K562 (cell line): ENCODE results near the gene FAXC. TPM values are rescaled to one million over a fixed set of nuclear protein-coding genes. Genes with fewer than 3 reads are reported as not detected.
"Not testable (repeated sequence)": the region's sequence is repeated elsewhere in the genome, so short reads cannot be mapped to it uniquely, and the experiment has no call there.

Experiments
- ATAC-seq: fragments of 200-7000 bp; cut with Tn5 transposase; 3 replicates; pipeline ENCODE4 v1.9.1; 2020; ENCODE audit warnings: moderate library complexity
- BruUV-seq: library from RNA; stranded (reverse); fragments of 400-500 nt; replicated peaks from 2 replicates; lab custom pipeline; 2021; lab: Mats Ljungman, UMichigan
- CTCF ChIA-PET: fragments of 300-600 bp; formaldehyde crosslinking; extraction: SDS; loops from one replicate; lab custom pipeline; 2021; ENCODE audit warnings: low intra/inter-chr PET ratio; lab: Yijun Ruan, JAX
- POLR2A ChIA-PET: fragments of 300-600, 350-650 bp; sonication (Branson Sonifier 250); formaldehyde crosslinking; extraction: SDS; loops from one replicate; lab custom pipeline; 2021; ENCODE audit warnings: antibody characterized with exemption, inconsistent platforms; lab: Yijun Ruan, JAX
- DNase-seq, 4 experiments: peaks; one replicate each; pipeline versions ENCODE4 v3.0.0 to v3.0.0-alpha.2; 2011 to 2018; ENCODE audit warnings: low spot score in 3 of 4, mixed read lengths in 3 of 4; ENCODE audit errors: extremely low read depth in 1 of 4
- FAIRE-seq: peaks from 2 replicates; lab custom pipeline; 2011; peaks lifted over from hg19 to GRCh38; lab: Jason Lieb, UNC
- H2AFZ ChIP-seq: 2 replicates; pipeline ENCODE4 v1.6.0; 2011; ENCODE audit warnings: low read depth, low read length, control low read depth, inconsistent platforms
- H3K27ac ChIP-seq: fragments of 200-600 bp; 3 replicates; pipeline ENCODE4 v1.8.0; 2011; ENCODE audit warnings: low read depth, mild to moderate bottlenecking, control low read depth, inconsistent platforms, low read length, moderate library complexity, mixed read lengths; ENCODE audit errors: extremely low read depth
- H3K27me3 ChIP-seq, 2 experiments: fragments of 300-600 bp in 1 of 2; 2 replicates in 1 of 2; 3 replicates in 1 of 2; pipeline versions ENCODE4 v1.6.0 to v1.8.0; 2011; ENCODE audit warnings: inconsistent platforms in 2 of 2, low read length in 2 of 2, mild to moderate bottlenecking in 1 of 2, mixed read lengths in 1 of 2, moderate library complexity in 1 of 2; ENCODE audit not compliant: control insufficient read depth in 2 of 2, insufficient read depth in 2 of 2
- H3K36me3 ChIP-seq: fragments of 300-600 bp; 3 replicates; pipeline ENCODE4 v1.8.0; 2011; ENCODE audit warnings: mild to moderate bottlenecking, low read length, inconsistent platforms; ENCODE audit not compliant: control insufficient read depth, insufficient read depth
- H3K4me1 ChIP-seq, 2 experiments: fragments of 200-600 bp in 1 of 2; replicated peaks in 1 of 2; 2 replicates in 1 of 2; 3 replicates in 1 of 2; pipeline versions ENCODE4 v1.5.1 to v1.8.0; 2011; ENCODE audit warnings: inconsistent platforms in 2 of 2, low read length in 2 of 2, mild to moderate bottlenecking in 1 of 2, mixed read lengths in 1 of 2, moderate library complexity in 1 of 2; ENCODE audit not compliant: control insufficient read depth in 2 of 2, insufficient read depth in 2 of 2
- H3K4me2 ChIP-seq: 2 replicates; pipeline ENCODE4 v1.6.1; 2011; ENCODE audit warnings: low read length, control low read depth, inconsistent platforms, mixed read lengths; ENCODE audit not compliant: insufficient read depth
- H3K4me3 ChIP-seq: fragments of 200-600 bp; sonication (generic), shearing (Covaris generic); 2 replicates; pipeline ENCODE4 v1.5.1; 2016; ENCODE audit warnings: control low read depth, inconsistent platforms
- H3K79me2 ChIP-seq: fragments of 200-600 bp; 3 replicates; pipeline ENCODE4 v1.8.0; 2011; ENCODE audit warnings: low read length, inconsistent platforms; ENCODE audit not compliant: control insufficient read depth, insufficient read depth
- H3K9ac ChIP-seq, 2 experiments: 2 replicates each; pipeline versions ENCODE4 v1.6.0 to v1.6.1; 2011; ENCODE audit warnings: low read depth in 2 of 2, low read length in 2 of 2, control low read depth in 1 of 2, inconsistent platforms in 1 of 2, mild to moderate bottlenecking in 1 of 2, mixed read lengths in 1 of 2; ENCODE audit not compliant: insufficient read depth in 1 of 2
- H3K9me1 ChIP-seq: one replicate; pipeline ENCODE4 v1.6.0; 2011; ENCODE audit warnings: inconsistent platforms, mild to moderate bottlenecking, low read length, moderate library complexity; ENCODE audit not compliant: control insufficient read depth, insufficient read depth
- H3K9me3 ChIP-seq: replicated peaks from 2 replicates; pipeline ENCODE4 v1.5.1; 2011; ENCODE audit warnings: low read depth, low read length, inconsistent platforms; ENCODE audit not compliant: control insufficient read depth, insufficient read depth
- H4K20me1 ChIP-seq: replicated peaks from 2 replicates; pipeline ENCODE4 v1.6.1; 2011; ENCODE audit warnings: low read length, inconsistent platforms, mixed read lengths; ENCODE audit not compliant: control insufficient read depth, insufficient read depth
- CEBPB ChIP-seq: fragments of 450-650 bp; IDR thresholded peaks from 2 replicates; pipeline ENCODE4 v1.6.1; 2016; ENCODE audit warnings: missing genetic modification characterization, missing compliant biosample characterization
- MYNN ChIP-seq, 2 experiments: sonication (generic); formaldehyde crosslinking in 1 of 2; IDR thresholded peaks; 2 replicates each; pipeline versions ENCODE4 v1.5.0 to v1.6.1; 2016 to 2020; ENCODE audit warnings: antibody characterized with exemption in 1 of 2, missing genetic modification reagents in 1 of 2
- SRSF3 ChIP-seq: fragments of 200-400 bp; formaldehyde crosslinking; IDR thresholded peaks from 2 replicates; pipeline ENCODE4 v1.6.1; 2016; ENCODE audit warnings: mild to moderate bottlenecking, low read length, moderate library complexity; ENCODE audit not compliant: insufficient read depth
- XRCC4 ChIP-seq: IDR thresholded peaks from one replicate; pipeline ENCODE4 v1.6.1; 2011; ENCODE audit not compliant: insufficient read depth, insufficient read length; ENCODE audit errors: extremely low read depth
- ZFP36 ChIP-seq: fragments of 150-350 bp; IDR thresholded peaks from 2 replicates; pipeline ENCODE4 v1.6.1; 2018; ENCODE audit warnings: low read length, low read depth; ENCODE audit not compliant: partially characterized antibody
- ZNF589 ChIP-seq: fragments of 200-800 bp; sonication (Bioruptor generic); IDR thresholded peaks from 2 replicates; pipeline ENCODE4 v1.6.1; 2016; ENCODE audit warnings: low read depth, missing genetic modification characterization, missing compliant biosample characterization
- WGBS: fragments of 100-300 bp; shearing (Covaris generic); methylation state at CpG from one replicate; pipeline ENCODE4 v1.1.6; 2016; ENCODE audit warnings: low coverage, mixed read lengths; ENCODE audit not compliant: insufficient coverage; ENCODE audit errors: missing lambda C conversion rate; 5-methylcytosine and 5-hydroxymethylcytosine counted together
- in situ Hi-C: fragments of 300-500 bp; cut with MboI; formaldehyde crosslinking; loops from 4 replicates; pipeline ENCODE4 v1.15.0; 2018; ENCODE audit warnings: inconsistent platforms, mixed read lengths
- intact Hi-C: fragments of 100-400 bp; cut with micrococcal nuclease; formaldehyde crosslinking; loops from 2 replicates; pipeline ENCODE4 v1.14.2; 2022
- polyA plus RNA-seq, 8 experiments: library from polyadenylated mRNA; depleted of rRNA in 4 of 8; stranded (reverse) in 5 of 8; unstranded in 3 of 8; fragments of >200 nt; fragmentation: Nextera tagmentation in 2 of 8; fragmentation: Illumina TruSeq in 1 of 8; extraction: Ambion mirVana in 2 of 8; extraction: Trizol in 1 of 8; gene quantifications; 2 replicates each; pipeline versions ENCODE4 v1.2.1 to v1.2.3, GENCODE V29; 2011 to 2014; ENCODE audit warnings: inconsistent platforms in 1 of 8, missing spikeins in 1 of 8
- total RNA-seq, 7 experiments: library from RNA; depleted of rRNA in 6 of 7; stranded (reverse); fragments of >200 nt in 6 of 7; fragmentation: Illumina TruSeq in 2 of 7; extraction: Trizol in 2 of 7; gene quantifications; 2 replicates each; pipeline versions ENCODE4 v1.2.1 to v1.2.3, GENCODE V29; 2011 to 2021; ENCODE audit warnings: low replicate concordance in 1 of 7

Gene FAXC
- total and polyA plus RNA-seq, 9 of the 15 experiments (the other 6 are each of a cell fraction or from before 2014, with no cell fraction given) = 0.06 to 0.40 (median 0.13) TPM; not detected in 5

- TF ChIP-seq MYNN (IDR thresholded peaks at IDR 0.05) (no peak), MYNN (CRISPR knock-in tag; IDR thresholded peaks at IDR 0.05) (no peak), XRCC4 (no peak), CEBPB (tag) (no peak), ZNF589 (CRISPR knock-in tag) (no peak), ZFP36 (no peak), SRSF3 (no peak)
Measured at GRCh38 chr6:99269207-99269606, 80.3 kb downstream of the FAXC start (continued).

- DNase-seq, H3K4me3 ChIP-seq, POLR2A ChIA-PET, H3K27ac ChIP-seq, H3K4me1 ChIP-seq, FAIRE-seq, H3K9me3 ChIP-seq, CTCF ChIA-PET, intact Hi-C loops, H3K36me3 ChIP-seq, H3K27me3 ChIP-seq, H3K9me1 ChIP-seq, H3K79me2 ChIP-seq, H2AFZ ChIP-seq, in situ Hi-C loops, ATAC-seq, BruUV-seq, H3K9ac ChIP-seq, H4K20me1 ChIP-seq, H3K4me2 ChIP-seq: not testable (repeated sequence)
- WGBS = 11% methylated on average over 5 of the region's 5 CpGs
Measured at GRCh38 chr6:99266996-99267395, 82.5 kb downstream of the FAXC start.
